Sigmoid colon (tissue), 4 donors: ENCODE data around the gene PHLDB1.

Experiments used
- EP300 ChIP-seq, 4 donors: sonication (generic); formaldehyde crosslinking; IDR thresholded peaks; one replicate each; pipeline ENCODE4 v1.6.1; 2017; ENCODE audit warnings: antibody characterized with exemption in 4 of 4
- POLR2A ChIP-seq, 2 donors: fragments of 450-650 bp; IDR thresholded peaks; one replicate each; pipeline ENCODE4 v1.6.1; 2016; ENCODE audit warnings: antibody characterized with exemption in 2 of 2, mild to moderate bottlenecking in 2 of 2, moderate library complexity in 2 of 2
- TF ChIP-seq, protein P1 (sequence below), 4 experiments: fragments of 450-650 bp in 3 of 4; fragments of 200-600 bp in 1 of 4; IDR thresholded peaks; one replicate each; pipeline ENCODE4 v1.5.1; 2016 to 2019; ENCODE audit warnings: antibody characterized with exemption in 4 of 4, mild to moderate bottlenecking in 3 of 4, moderate library complexity in 2 of 4

DNA sequence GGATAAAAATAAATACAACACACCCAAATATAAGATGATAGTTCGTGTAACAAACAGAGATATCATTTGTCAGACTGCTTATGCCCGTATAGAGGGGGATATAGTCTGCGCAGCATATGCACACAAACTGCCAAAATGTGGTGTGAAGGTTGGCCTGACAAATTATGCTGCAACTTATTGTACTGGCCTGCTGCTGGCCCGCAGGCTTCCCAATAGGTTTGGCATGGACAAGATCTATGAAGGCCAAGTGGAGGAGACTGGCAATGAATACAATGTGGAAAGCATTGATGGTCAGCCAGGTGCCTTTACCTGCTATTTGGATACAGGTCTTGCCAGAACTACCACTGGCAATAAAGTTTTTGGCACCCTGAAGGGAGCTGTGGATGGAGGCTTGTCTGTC, 46.6 kb upstream of the PHLDB1 start:
- TF ChIP-seq, protein P1, sequence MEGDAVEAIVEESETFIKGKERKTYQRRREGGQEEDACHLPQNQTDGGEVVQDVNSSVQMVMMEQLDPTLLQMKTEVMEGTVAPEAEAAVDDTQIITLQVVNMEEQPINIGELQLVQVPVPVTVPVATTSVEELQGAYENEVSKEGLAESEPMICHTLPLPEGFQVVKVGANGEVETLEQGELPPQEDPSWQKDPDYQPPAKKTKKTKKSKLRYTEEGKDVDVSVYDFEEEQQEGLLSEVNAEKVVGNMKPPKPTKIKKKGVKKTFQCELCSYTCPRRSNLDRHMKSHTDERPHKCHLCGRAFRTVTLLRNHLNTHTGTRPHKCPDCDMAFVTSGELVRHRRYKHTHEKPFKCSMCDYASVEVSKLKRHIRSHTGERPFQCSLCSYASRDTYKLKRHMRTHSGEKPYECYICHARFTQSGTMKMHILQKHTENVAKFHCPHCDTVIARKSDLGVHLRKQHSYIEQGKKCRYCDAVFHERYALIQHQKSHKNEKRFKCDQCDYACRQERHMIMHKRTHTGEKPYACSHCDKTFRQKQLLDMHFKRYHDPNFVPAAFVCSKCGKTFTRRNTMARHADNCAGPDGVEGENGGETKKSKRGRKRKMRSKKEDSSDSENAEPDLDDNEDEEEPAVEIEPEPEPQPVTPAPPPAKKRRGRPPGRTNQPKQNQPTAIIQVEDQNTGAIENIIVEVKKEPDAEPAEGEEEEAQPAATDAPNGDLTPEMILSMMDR (IDR thresholded peaks at IDR 0.05) = no peak
- no peak for TF ChIP-seq EP300 (IDR thresholded peaks at IDR 0.05)
- no peak for TF ChIP-seq POLR2A (IDR thresholded peaks at IDR 0.05)
